HG03439 (cell line): ENCODE measurements around the gene MMAB.

Source experiments
- ATAC-seq: cut with Tn5 transposase; IDR thresholded peaks from one replicate; pipeline ENCODE4 v1.9.1; 2021; ENCODE audit warnings: mild to moderate bottlenecking, moderate library complexity; ENCODE audit not compliant: unreplicated experiment

MMAB gene

DNA sequence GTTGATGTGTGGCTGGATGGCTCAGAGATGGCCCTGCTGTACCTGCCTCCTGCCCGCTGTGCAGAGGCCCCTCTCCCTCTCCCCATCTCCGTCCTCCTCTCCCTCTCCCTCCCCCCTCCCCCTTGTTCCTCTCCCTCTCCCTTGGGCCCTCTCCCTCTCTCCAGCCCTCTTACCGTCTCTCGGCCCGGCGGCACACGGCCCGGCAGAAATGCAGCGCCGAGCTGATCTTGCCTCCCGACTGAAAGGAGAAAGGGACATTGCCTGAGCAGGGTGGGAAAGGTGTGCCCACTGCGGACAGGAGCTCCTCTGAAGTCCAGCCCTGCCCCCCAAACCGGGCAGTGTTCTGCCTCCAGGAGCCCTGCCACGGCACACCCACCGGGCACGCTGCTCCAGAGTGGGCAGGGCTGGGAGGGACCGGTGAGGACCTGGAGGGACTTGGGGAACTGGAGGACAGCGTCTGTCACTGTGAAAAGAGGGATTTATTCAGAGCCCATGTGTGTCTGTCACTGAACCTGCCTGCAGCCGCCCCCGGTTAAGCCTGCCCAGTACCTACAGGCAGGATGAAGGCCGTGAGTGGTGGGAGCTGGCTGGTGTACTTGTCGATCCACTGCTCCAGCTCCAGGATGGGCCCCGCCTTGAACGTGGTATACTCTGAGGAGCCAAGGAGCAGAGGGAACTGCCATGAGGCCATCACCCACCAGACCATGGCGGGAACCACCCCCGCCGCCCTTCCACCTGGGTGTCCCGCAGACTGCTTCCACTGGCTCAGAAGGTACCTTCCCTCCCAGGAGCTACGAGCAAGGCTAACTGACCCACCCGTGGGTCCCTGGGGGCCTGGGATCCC is 12.2 kb downstream of the MMAB start:
- ATAC-seq: no peak

DNA sequence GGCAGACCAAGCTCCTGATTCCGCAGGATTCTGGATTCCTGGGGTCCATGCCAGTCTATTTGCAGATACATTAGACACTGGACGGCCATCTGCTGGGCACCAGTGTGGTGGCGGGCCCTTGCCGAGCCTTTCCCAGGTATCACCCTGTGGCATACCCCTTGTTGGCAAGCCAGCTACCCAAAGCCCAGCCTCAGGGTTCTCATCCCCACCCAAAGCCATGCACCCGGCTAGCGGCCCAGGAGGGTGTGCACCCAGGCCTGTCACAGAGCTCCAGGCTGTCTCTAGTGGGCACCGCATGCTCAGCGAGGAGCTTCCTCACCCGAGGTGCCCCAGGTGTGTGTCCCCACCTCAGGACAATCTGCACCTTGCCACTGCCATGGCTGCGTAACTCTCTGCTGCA is 13.7 kb downstream of the MMAB start:
- no peak for ATAC-seq

DNA sequence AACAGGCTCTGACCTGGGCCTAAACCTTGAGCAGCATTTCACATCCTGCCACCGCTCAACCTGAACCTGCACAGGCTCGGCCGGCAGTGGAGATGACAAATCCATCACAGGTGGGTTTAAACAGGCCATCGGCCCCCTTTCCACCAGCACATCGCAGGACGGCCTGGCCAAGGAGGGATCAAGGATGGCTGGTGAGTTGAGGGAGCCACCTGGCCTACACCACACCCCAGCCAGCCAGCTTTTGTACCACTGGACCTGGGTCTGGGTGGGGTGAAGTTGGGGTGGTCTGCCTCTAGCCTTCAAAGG is 14.2 kb downstream of the MMAB start:
- no peak for ATAC-seq

DNA sequence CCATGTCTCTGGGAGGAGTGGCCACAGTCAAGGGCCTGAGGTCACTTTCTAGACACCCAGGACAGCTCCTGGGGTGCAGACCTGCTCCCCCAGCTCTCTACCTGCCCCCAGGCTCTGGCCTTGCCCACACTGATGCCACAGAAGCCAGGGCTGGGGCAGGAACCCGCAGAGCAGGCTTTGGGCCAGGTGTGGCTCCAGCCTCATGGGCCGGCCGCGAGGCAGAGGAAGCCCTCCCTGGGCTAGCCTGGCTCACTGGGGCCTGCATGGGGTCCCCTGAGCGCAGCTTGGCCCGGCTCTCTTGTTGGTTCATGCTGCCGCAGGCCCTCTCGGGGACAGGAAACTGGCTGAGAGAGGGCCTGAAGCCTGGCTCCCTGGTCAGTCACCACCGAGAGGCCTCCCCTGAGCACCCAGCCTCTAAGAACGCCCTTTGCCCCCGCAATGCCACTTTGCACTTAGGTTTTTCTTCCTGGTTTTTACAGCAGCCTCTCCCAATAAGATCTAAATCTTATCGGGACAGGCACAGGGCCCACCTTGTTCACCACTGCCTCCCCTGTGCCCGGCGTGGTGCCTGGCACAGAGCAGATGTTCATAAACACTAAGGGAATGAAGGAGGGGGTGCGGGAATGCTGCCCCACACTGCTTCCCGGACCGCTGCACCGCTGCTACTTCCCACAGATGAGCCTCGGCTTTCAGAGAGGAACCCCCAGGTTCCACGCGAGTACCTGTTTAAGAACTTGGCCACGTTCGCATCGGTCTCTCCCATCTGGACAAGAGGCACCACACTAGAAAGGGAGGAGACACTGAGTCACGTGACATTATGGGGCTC is 14.7 kb downstream of the MMAB start:
- no peak for ATAC-seq

DNA sequence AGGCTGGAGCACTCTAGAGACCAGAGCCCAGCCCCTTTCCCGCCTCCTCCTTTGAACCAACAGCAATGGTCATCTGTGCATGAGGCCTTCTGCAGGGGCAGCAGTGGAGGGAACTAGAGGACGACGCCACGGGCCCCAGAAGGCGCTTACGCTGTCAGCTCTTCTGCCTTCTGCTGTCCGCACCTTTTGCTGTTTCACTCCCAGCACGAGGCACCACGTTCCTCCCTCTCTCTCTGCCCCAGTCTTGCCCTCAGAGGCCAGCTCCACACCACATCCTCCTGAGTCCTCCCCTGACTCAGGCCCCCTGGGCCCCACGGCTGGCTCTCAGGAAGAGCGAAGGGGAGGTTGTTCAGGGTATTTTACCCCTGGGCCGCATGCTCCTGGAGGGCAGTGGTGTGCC is 15.5 kb downstream of the MMAB start:
- no peak for ATAC-seq

DNA sequence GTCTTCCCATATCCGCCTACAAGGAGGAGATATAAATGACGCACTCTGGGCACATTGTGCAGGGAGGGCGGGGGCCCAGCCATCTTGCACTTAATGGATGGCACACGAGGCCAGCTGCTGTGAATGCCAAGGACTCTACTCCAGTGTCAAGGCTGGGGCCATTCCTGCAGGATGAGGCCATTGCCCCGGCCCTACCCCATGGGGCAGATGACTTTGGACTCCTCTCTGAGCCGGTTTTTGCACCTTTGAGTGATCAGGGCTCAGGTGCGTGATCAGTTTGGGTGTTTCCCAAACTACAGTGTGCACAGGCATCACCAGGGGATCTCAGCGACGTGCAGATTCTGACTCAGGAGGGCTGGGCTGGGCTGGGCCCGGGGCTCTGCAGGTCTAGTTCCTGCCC is 16.1 kb downstream of the MMAB start:
- ATAC-seq: no peak

DNA sequence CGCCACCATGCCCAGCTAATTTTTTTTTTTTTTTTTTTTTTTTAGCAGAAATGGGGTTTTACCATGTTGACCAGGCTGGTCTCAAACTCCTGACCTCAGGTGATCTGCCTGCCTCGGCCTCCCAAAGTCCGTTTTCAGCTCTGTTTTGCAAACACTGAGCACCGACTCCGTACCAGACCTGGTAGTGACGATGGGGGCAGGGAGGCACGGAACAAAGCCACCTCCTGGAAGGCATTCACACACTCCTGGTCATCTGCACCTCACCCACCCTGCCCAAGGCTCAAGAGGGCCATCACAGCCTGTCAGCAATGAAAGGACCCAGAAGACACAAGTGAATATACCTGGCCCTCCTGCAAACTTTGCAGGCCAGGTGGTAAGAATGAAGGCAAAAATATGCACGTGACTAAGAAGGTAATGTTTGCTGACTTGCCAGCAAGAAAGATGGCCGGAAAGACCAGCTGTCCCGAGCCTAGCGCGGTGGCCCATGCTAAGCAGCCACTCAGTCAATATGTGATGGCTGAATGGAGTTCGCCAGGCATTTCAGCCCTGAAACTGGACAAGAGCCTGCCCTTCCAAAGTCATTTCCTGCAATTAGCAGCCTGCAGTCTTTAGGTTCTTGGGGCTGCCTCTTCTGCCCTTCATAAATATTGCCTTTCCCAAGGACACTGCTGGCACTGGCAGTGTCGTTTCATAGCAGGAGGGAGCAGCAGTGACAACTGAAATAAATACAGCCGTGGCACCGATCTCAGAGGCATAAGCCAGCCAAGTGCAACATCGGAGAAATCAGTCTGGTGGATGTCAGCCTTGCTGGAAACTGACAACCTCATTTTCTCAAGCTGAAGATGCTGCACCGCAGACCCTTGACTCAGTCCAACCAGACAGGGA is 17.6 kb downstream of the MMAB start:
- ATAC-seq: no peak

DNA sequence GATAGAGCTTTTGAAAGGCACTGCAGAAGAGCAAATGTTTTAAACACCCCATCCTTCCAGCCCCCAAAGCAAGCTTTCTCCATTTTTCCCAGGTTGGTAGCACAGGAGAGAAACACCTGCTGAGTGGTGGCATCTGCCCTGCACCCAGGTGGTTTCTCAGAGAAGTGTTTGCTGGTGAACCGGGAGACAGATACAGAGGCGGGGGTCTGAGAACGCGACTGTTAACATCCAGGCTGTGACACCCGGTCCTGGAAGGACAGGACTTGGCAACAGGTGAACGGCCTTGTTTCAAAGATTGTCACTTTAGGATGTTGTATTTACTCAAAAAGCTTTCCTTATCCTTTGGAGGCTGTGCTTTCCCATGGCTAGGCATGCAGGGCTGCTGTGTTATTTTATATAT is 18.5 kb downstream of the MMAB start:
- no peak for ATAC-seq

DNA sequence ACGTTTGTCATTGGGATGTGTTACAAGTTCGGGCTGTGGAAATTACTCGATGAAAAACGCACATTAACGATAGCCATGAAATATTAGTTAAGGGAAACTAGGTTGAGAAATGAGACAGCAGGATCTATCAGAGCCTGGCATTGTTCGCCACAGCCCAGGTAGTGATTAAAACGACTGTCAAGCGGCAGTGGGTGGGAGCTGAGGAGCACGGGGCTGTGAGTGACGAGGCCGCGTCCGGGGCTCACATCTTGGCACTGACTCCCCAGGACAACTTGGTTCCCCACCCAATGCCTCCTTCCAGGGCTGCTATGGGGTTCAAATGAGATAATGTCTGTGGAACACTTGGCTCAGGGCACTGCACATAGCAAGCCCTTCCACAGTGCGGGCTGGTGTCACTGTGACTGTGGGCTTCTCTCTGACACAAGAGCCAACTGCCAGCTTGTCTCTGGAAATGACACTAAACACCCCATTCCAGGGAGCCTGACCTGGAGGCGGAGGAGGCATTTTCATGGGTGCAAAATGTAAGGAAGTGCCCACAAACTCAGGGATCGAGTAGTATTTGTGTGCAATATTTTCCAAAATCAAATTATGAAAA is 19.3 kb downstream of the MMAB start:
- ATAC-seq: no peak

DNA sequence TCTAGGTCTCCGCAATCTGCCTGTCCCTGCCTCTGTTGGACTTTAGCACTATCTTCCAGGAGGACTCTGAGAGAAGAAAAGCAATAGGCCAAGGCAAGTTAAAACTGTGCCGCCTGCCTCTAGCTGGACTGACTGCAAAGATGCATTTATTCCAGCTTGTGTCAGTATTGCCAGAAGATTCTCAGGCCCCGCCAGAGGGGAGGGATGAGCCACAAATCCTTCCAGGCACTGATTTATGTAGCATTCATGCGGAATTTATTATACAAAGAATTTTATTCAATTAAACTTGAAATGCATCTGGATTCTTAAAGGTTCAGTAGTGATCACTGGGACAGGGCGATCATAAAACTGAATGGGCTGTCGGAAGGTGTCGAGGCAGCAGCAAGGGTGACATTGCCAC is 19.8 kb downstream of the MMAB start:
- no peak for ATAC-seq

DNA sequence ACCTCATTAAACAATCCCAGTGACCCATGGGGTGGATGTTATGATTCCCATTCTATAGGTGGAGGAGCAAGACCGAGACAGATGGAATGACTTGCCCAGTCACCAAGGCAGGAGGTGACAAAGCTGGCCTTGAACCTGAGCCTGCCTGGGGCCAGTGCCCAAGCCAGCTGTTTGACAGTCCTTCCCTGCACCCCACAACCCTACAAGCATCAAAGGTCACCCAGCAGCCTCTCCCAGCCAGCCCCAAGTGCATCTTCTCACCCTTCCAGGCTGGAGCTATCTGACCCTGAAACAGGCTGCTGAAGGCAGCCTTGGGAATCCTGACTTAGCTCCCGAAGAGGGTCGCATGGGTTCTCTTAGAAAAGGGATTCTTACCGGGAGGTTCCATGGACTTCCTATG is 20.3 kb downstream of the MMAB start:
- ATAC-seq: no peak

DNA sequence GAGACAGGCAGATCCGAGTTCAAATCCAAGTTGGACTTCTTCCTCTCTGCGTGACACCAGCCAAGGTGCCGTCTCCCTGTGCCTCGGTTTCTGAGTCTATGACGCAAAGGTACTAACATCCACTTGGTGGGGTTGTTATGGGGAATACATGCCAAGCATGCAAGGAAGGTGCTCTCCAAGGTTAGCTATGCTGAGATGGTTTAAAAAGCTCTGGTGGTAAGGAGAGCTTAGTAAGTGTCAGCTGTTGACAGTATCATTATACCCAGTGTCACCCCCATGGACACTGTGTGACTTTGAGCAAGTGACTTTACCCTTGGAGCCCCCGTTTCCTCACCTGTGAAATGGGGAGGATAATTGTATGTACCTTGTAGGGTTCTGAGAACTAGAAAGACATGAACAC is 22.2 kb downstream of the MMAB start:
- no peak for ATAC-seq

DNA sequence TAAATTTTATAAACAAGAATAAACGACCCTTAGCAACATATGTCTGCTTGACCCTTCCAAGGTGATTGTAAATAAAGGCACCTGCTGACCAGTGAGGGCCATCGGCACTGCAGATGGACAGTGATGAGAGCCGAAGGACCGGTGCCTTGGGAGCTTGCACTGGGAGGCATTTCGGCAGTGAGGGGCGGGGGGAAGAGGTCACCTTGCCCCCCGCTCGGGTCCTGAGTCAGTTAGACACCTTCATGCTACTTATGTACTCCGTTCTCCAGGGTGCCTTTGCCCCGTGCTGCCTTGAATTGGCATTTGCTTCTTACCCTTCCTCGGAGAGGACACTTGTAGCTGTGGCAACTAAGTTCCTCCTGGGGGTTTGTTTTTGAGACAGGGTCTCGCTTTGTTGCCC is 23.0 kb downstream of the MMAB start:
- no peak for ATAC-seq

DNA sequence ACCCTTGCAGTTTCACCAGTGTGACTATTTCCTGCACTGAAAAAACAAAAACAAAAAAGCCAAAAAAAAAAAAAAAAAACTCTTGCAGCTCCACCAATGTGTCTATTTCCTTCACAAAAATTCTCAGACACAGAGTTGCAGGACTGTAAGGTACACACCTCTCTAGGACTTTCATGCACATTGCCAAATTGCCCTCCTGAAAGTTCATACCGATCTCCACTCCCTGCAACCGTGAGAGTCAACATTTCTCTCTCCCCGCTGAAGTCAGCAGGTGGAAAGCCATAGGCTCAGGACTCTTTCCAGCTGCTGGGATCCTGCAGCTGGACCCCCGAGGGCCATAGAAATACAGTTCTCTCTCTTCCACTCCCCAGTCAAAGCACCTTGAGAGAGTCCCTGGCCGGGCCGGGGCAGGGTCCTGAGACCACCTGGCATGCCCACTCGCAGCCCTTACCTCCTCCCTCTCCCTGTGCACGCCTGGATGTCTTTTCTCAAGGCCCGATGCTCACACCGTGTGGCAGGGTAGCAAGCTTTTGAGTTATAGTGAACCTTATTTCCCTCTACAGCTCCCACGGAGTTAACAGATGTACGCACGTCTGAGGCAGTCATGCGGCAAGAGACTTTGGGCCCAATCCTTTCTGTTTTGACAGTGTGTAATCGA is 23.6 kb downstream of the MMAB start:
- no peak for ATAC-seq

DNA sequence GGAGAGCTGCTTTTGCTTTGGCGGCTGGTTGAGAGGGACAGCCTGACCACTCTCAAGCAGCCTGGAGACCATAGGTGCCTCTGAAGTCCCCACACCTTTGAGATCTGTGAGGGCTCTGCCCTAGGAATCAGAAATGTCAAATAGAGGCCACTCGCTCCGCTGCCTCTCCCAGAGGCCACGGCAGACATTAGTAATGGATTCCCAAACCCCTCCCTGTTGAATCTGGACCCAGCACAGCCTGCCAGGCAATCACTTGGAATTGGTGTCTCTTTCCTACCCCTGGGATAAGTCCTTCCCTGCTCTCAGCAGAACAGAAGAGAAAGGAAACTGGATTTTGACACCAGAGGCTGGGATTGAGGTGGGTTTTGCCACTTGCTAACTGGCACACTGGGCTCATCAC is 25.0 kb downstream of the MMAB start:
- no peak for ATAC-seq

DNA sequence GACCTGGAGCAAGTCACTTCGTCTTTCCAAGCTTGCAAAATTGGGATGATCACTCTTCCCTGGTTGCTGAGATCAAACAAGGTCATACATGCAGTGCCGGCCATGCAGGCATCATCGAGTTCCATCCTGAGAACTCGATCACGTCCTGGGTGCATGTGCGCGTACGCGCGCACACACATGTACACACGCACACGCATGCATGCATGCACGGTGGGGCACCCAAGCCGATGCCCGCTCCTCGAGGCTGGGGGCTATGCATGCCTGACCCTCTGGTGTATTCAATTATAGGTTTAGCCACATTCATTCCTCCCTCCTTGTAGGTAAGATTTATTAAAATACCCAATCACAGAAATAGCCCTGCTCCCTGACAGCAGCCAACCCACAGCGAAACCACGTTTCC is 26.0 kb downstream of the MMAB start:
- ATAC-seq: no peak

DNA sequence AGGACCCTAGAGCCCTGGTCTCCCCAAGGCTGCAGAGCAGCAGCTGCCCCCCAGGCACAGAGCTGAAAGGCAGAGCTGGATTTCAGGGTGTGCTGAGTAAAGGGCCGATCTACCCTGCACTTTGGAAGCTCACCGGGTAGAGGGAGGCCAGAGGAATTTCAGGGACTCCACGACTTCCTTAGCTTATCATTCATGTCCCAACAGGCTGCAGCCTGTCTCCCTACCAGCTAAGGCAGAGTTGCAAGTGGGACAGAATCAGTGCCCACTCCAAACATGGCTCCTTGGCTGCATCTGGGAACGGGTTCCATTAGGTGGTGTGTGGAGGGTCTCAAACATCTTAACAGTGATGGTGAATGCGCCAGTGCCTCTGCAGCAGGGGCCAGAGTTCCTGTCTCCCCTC is 27.5 kb downstream of the MMAB start:
- ATAC-seq: no peak

DNA sequence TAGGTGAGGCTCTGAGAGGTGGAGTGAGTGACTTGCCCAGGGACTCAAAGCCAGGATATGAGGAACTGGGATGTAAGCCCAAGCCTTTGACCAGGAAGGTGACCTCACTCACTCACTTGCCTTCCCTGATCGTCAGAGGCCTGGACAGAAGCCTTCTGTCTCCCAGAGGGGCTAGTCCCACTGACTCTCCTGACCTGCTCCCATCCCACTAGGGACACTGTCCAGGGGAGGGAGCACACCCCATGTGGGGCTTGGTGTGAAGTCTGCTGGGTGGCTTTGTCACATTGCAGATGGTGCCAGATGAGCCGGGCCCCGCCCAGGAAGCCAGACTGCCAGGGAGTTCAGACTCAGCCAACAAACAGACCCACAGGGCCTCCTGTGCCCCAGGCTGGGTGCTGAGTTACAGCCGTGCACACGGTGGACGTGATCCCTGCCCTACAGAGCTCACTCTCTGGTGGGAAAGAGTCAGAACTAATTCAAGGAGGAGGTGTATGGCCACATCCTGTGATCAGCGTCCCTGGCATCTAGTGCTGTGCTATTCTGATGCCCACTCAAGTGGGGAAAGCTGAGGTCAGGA is 28.3 kb downstream of the MMAB start:
- ATAC-seq: no peak

DNA sequence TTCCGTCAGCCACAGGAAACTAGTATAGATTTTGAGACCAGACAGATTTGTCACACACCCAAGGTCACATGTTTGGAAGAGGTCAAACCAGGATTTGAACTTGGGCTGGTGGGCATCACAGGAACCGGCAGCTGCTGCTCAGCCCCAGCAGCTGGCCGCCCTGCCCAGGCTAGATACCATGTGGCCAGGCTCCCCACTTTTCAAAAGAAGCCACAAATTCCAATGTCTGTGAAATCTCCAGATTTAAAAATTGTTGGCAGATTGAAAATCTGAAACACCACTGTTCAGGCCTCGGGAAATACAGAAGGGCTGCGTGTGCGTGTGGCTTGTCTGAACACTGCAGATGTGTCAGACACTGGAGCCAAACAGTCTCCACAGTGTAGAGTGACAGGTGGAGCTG is 30.4 kb downstream of the MMAB start:
- no peak for ATAC-seq

DNA sequence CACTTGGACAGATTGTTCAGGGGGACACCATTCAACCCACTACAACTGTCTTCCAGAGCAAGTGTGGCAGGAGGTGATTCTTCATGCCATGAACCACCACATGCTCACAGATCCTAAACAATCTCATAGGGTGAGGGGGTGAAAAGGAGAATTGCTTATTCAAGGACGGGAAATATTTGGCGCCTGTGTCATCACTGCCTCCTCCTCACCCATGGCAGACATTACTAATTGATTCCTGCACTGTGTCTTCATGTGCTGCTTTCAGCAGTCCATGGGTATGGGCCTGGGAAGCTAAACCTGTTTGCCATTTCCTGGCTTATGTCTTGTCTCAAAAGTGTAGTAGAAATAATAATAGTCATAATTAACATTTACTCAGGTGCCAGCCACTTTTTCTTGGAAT is 31.3 kb downstream of the MMAB start:
- ATAC-seq: no peak

DNA sequence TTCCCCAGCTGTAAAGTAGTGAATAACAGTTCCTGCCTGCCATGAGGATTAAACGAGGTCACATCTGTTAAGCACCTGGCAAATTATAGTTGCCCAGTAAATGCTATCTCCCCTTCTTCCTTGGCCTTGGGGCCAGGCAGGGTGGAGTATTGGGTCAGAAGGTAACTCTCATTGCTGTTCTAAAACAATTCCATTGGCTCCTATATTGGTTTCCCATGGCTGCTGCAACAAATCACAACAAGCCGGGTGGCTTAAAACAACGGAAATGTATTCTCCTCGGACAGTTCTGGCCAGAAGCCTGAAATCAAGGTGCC is 31.9 kb downstream of the MMAB start:
- no peak for ATAC-seq
